HepG2 (cell line): Measurements from ENCODE around the gene SMARCA2. TPM values are rescaled to one million over a fixed set of nuclear protein-coding genes. Genes with fewer than 3 reads are reported as not detected.

Experiments
- BRD4 ChIP-seq: sonication (generic); formaldehyde crosslinking; IDR thresholded peaks from 2 replicates; pipeline ENCODE4 v1.4.0; 2020; ENCODE audit warnings: missing genetic modification reagents
- CREB1 ChIP-seq, 2 experiments: fragments of 450-650 bp in 1 of 2; IDR thresholded peaks; 2 replicates each; pipeline ENCODE4 v1.6.1; 2016 to 2017; ENCODE audit warnings: control low read depth in 1 of 2, mild to moderate bottlenecking in 1 of 2, missing compliant biosample characterization in 1 of 2, missing genetic modification characterization in 1 of 2
- FOXM1 ChIP-seq: sonication (generic); formaldehyde crosslinking; IDR thresholded peaks from 2 replicates; pipeline ENCODE4 v1.5.0; 2020; ENCODE audit warnings: missing genetic modification reagents
- HMGXB4 ChIP-seq, 2 experiments: sonication (generic) in 1 of 2; formaldehyde crosslinking in 1 of 2; IDR thresholded peaks; 2 replicates each; pipeline versions ENCODE4 v1.4.0 to v1.6.1; 2018 to 2020; ENCODE audit warnings: missing genetic modification reagents in 2 of 2, borderline replicate concordance in 1 of 2, low read depth in 1 of 2, mild to moderate bottlenecking in 1 of 2, missing biosample characterization in 1 of 2
- HOXA5 ChIP-seq: sonication (generic); formaldehyde crosslinking; IDR thresholded peaks from 2 replicates; pipeline ENCODE4 v1.4.0; 2020; ENCODE audit warnings: missing genetic modification reagents
- KMT2A ChIP-seq: sonication (generic); formaldehyde crosslinking; IDR thresholded peaks from 2 replicates; pipeline ENCODE4 v1.4.0; 2020; ENCODE audit warnings: missing genetic modification reagents
- NFYC ChIP-seq: IDR thresholded peaks from 2 replicates; pipeline ENCODE4 v1.6.1; 2016; ENCODE audit warnings: missing genetic modification reagents, missing compliant biosample characterization
- RBFOX2 ChIP-seq: fragments of 200-400 bp; formaldehyde crosslinking; IDR thresholded peaks from 2 replicates; pipeline ENCODE4 v1.6.1; 2017; ENCODE audit warnings: low read depth, mild to moderate bottlenecking, low read length
- RFX1 ChIP-seq: fragments of 450-650 bp; IDR thresholded peaks from 2 replicates; pipeline ENCODE4 v1.6.1; 2017
- SAP130 ChIP-seq: IDR thresholded peaks from 2 replicates; pipeline ENCODE4 v1.6.1; 2016; ENCODE audit warnings: low read depth
- SIN3A ChIP-seq: IDR thresholded peaks from 2 replicates; pipeline ENCODE4 v1.6.1; 2011; ENCODE audit warnings: low read depth, mild to moderate bottlenecking, control low read depth, low read length, borderline replicate concordance
- UBTF ChIP-seq: sonication (generic); formaldehyde crosslinking; IDR thresholded peaks from 2 replicates; pipeline ENCODE4 v1.4.0; 2020; ENCODE audit warnings: mild to moderate bottlenecking, missing genetic modification reagents
- ZFP36L1 ChIP-seq: sonication (generic); formaldehyde crosslinking; IDR thresholded peaks from 2 replicates; pipeline ENCODE4 v1.8.0; 2022; ENCODE audit warnings: mild to moderate bottlenecking, missing genetic modification reagents, moderate library complexity
- ZFP82 ChIP-seq: sonication (generic); formaldehyde crosslinking; IDR thresholded peaks from 2 replicates; pipeline ENCODE4 v1.5.1; 2020; ENCODE audit warnings: mild to moderate bottlenecking, missing genetic modification reagents, borderline replicate concordance
- ZNF138 ChIP-seq: sonication (generic); formaldehyde crosslinking; IDR thresholded peaks from 2 replicates; pipeline ENCODE4 v1.5.0; 2020; ENCODE audit warnings: mild to moderate bottlenecking, low read depth, missing genetic modification reagents
- ZNF263 ChIP-seq: sonication (generic); formaldehyde crosslinking; IDR thresholded peaks from 2 replicates; pipeline ENCODE4 v1.4.0; 2020; ENCODE audit warnings: missing genetic modification reagents
- ZNF331 ChIP-seq: sonication (generic); formaldehyde crosslinking; IDR thresholded peaks from 2 replicates; pipeline ENCODE4 v1.4.0; 2020; ENCODE audit warnings: missing genetic modification reagents
- ZNF501 ChIP-seq: sonication (generic); formaldehyde crosslinking; IDR thresholded peaks from 2 replicates; pipeline ENCODE4 v1.5.1; 2020; ENCODE audit warnings: mild to moderate bottlenecking, moderate library complexity, missing genetic modification reagents
- ZNF784 ChIP-seq: sonication (generic); formaldehyde crosslinking; IDR thresholded peaks from 2 replicates; pipeline ENCODE4 v1.5.1; 2020; ENCODE audit warnings: missing genetic modification reagents, mild to moderate bottlenecking, borderline replicate concordance
- polyA plus RNA-seq, 8 experiments: library from polyadenylated mRNA; depleted of rRNA in 3 of 8; stranded (reverse) in 7 of 8; unstranded in 1 of 8; fragments of >200 nt; fragmentation: Illumina TruSeq in 4 of 8; extraction: Trizol in 4 of 8; gene quantifications; 2 replicates each; pipeline versions ENCODE4 v1.2.1 to v1.2.3, GENCODE V29; 2011 to 2016; ENCODE audit warnings: low read depth in 4 of 8, missing spikeins in 1 of 8, mixed read lengths in 1 of 8; ENCODE audit not compliant: insufficient read depth in 1 of 8
- total RNA-seq, 5 experiments: library from RNA; depleted of rRNA; stranded (reverse); fragments of >200 nt; fragmentation: Illumina TruSeq; extraction: Trizol; gene quantifications; 2 replicates each; pipeline ENCODE4 v1.2.3, GENCODE V29; 2016; ENCODE audit warnings: low read depth in 1 of 5
- TF ChIP-seq, protein P1 (sequence below): IDR thresholded peaks from 2 replicates; pipeline ENCODE4 v1.6.1; 2016; ENCODE audit warnings: control low read depth
- TF ChIP-seq, protein P2 (sequence below): IDR thresholded peaks from 2 replicates; pipeline ENCODE4 v1.6.1; 2016; ENCODE audit warnings: missing compliant biosample characterization, missing genetic modification reagents, borderline replicate concordance

Gene SMARCA2
- total and polyA plus RNA-seq, 2 of the 13 experiments (the other 11 are each of a cell fraction or from before 2014, with no cell fraction given), result 22.5 to 23.7 TPM

GRCh38 chr9:2014696-2015580 lies at the start of gene SMARCA2 (continued):
- peak in 1 of 2 experiments; percentile 48; a peak in 1 of 4 replicates for TF ChIP-seq HMGXB4 (CRISPR knock-in tag; IDR thresholded peaks at IDR 0.05; ENCODE audit: borderline replicate concordance in 1 of 2, low read depth in 1 of 2)
- peak; percentile 80 for TF ChIP-seq UBTF
- TF ChIP-seq HOXA5 (CRISPR knock-in tag), result no peak
- TF ChIP-seq SIN3A, result peak; percentile 79; the same call in 1 of the 2 replicates
- TF ChIP-seq ZNF501, result 0 out of 2 replicates have a peak, but pooled peaks have one; percentile 25
- TF ChIP-seq RBFOX2, result peak; percentile 62; the same call in 1 of the 2 replicates
- TF ChIP-seq ZNF784 (CRISPR knock-in tag), result peak; percentile 42; the same call in 1 of the 2 replicates
- TF ChIP-seq ZNF263 (CRISPR knock-in tag), result peak; percentile 30; the same call in 1 of the 2 replicates
- TF ChIP-seq ZFP36L1 (CRISPR knock-in tag), result 0 out of 2 replicates have a peak, but pooled peaks have one; percentile 26
- TF ChIP-seq, protein P1, sequence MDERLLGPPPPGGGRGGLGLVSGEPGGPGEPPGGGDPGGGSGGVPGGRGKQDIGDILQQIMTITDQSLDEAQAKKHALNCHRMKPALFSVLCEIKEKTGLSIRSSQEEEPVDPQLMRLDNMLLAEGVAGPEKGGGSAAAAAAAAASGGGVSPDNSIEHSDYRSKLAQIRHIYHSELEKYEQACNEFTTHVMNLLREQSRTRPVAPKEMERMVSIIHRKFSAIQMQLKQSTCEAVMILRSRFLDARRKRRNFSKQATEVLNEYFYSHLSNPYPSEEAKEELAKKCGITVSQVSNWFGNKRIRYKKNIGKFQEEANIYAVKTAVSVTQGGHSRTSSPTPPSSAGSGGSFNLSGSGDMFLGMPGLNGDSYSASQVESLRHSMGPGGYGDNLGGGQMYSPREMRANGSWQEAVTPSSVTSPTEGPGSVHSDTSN, result peak; percentile 88
- TF ChIP-seq ZNF331 (CRISPR knock-in tag), result 0 out of 2 replicates have a peak, but pooled peaks have one; percentile 25
- TF ChIP-seq CREB1 (IDR thresholded peaks at IDR 0.05), result peak; percentile 71
- no peak for TF ChIP-seq CREB1 (CRISPR knock-in tag; IDR thresholded peaks at IDR 0.05)
- TF ChIP-seq ZNF138 (CRISPR knock-in tag), result peak; percentile 50; the same call in 1 of the 2 replicates
- no peak for TF ChIP-seq FOXM1 (CRISPR knock-in tag)
- TF ChIP-seq ZFP82, result no peak
- 0 out of 2 replicates have a peak, but pooled peaks have one; percentile 27 for TF ChIP-seq KMT2A (CRISPR knock-in tag)
- TF ChIP-seq, protein P2, sequence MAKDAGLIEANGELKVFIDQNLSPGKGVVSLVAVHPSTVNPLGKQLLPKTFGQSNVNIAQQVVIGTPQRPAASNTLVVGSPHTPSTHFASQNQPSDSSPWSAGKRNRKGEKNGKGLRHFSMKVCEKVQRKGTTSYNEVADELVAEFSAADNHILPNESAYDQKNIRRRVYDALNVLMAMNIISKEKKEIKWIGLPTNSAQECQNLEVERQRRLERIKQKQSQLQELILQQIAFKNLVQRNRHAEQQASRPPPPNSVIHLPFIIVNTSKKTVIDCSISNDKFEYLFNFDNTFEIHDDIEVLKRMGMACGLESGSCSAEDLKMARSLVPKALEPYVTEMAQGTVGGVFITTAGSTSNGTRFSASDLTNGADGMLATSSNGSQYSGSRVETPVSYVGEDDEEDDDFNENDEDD (CRISPR knock-in tag), result peak; percentile 67; the same call in 1 of the 2 replicates
- peak; percentile 95 for TF ChIP-seq NFYC (CRISPR knock-in tag)
- 0 out of 2 replicates have a peak, but pooled peaks have one; percentile 39 for TF ChIP-seq BRD4 (CRISPR knock-in tag)
- peak; percentile 94 for TF ChIP-seq SAP130 (CRISPR knock-in tag)
- TF ChIP-seq RFX1, result no peak
